Eye (tissue), 1 donor: ENCODE data around the gene ZNF627.
A peak's percentile ranks its signal among the peaks of the same experiment; 100 is the strongest.
"Not testable (repeated sequence)": the region's sequence is repeated elsewhere in the genome, so short reads cannot be mapped to it uniquely, and the experiment has no call there.

Source experiments
- DNase-seq: peaks from one replicate; pipeline ENCODE4 v3.0.0-alpha.2; 2015

ZNF627 gene

DNA sequence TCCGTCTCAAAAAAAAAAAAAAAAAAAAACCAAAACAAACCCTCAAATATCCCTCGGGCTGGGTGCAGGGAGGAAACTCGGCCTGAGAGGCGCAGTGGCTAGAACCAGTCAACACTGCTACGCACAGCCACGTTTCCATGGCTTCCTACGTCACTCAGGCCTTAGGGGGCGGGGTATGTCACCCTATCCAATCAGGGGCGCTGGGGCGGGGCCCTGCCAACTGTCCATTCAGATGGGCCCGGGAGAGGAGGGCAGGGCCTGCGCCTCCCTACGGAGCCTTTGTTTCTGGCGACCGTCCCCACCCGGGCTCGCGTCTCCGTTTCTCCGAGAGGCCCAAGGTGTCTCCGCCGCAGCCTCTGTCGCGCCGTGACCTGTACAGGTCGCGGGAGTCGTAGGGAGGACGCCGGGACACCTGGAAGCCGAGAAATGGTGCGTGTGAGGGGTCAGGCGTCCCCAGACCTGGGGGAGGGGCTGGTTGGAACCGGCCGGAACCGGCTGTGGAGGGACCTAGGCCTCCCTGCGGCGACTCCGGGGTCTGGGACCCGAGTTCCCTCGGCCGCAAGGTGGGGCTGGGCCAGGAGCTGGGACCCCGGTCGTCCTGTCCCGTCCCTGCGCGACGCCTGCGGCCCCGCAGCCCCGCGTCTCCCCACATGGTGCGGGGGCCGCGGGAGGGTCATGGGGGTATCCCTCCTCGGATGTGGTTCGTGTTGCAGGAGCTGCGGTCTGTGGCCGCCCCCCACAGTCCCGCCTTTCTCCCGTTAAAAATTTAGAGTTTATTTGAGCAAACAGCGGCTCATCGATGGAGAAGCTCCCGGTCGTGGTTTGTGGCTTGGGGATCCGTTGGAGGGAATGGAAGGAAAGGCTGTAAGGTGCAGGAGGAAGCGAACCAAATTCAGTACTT, at the start of gene ZNF627:
TSS of gene ZNF627 (plus strand) at position 282 of the 901 bp plus-strand sequence. CDS start at position 427, 145 bp downstream.
- peak; percentile 100 for DNase-seq

DNA sequence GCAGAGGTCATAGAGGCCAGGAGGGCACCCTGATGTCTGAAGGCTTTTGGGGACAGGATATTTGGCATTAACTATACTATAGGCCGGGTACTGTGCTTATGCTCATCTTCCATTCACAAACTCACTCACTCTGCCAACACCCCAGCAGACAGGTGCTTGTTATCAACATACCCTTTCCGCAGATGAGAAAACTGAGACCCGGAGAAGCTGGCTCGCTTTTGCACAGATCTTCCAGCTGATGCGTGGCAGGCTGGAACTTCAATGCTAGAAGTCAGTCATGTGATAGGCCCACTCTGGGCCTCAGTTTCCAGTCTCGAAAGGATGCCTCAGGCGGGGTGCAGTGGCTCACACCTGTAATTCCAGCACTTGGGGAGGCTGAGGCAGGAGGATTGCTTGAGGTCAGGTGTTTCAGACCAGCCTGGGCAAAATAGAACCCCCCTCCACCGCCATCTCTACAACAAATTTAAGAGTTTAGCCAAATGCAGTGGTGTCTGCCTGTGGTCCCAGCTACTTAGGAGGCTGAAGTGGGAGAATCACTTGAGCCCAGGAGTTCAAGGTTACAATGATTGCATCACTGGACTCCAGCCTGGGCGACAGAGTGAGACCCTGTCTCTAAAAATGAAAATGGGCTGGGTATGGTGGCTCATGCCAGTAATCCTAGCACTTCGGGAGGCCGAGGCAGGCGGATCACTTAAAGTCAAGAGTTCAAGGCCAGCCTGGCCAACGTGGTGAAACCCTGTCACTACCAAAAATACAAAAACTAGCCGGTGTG, 49.2 kb upstream of the ZNF627 start:
- no peak for DNase-seq

GRCh38 chr19:11549386-11549953, 47.8 kb upstream of the ZNF627 start:
- no peak for DNase-seq

GRCh38 chr19:11550265-11550664, 47.0 kb upstream of the ZNF627 start:
- DNase-seq = no peak

GRCh38 chr19:11551603-11552235, 45.6 kb upstream of the ZNF627 start:
- no peak for DNase-seq

GRCh38 chr19:11552666-11553372, 44.5 kb upstream of the ZNF627 start:
- DNase-seq = no peak

DNA sequence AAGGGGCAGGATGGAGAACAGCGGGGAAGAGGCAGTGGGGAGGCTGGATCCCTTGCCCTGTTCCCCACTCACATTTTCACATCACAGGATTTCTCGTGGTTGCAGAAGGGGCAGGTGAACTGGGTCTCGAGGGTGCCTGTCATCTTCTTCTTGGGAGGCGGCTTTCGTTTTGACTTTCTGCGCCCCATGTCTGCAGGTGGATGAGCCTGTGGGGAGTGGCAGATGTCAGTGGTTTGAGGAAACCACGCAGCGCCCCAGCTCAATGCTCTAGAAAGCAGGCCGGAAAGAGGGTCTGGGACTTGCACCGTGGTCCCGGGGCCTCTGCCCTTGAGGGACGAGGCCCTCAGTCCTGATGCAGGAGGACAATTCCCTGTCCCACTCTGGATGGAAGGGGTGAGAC, 43.1 kb upstream of the ZNF627 start:
- DNase-seq = no peak

- no peak for DNase-seq
These were observed 42.0 kb upstream of the ZNF627 start for GRCh38 chr19:11555246-11555645.

- DNase-seq = no peak
These were observed 40.5 kb upstream of the ZNF627 start for GRCh38 chr19:11556634-11557420.

- peak; percentile 99 for DNase-seq
These were observed 38.1 kb upstream of the ZNF627 start, which contains the start of gene ELOF1 for GRCh38 chr19:11558881-11559828. Gene ELOF1, minus strand, starts transcription at chr19:11559230. Its CDS starts 4,883 bp downstream, at chr19:11554347.

DNA sequence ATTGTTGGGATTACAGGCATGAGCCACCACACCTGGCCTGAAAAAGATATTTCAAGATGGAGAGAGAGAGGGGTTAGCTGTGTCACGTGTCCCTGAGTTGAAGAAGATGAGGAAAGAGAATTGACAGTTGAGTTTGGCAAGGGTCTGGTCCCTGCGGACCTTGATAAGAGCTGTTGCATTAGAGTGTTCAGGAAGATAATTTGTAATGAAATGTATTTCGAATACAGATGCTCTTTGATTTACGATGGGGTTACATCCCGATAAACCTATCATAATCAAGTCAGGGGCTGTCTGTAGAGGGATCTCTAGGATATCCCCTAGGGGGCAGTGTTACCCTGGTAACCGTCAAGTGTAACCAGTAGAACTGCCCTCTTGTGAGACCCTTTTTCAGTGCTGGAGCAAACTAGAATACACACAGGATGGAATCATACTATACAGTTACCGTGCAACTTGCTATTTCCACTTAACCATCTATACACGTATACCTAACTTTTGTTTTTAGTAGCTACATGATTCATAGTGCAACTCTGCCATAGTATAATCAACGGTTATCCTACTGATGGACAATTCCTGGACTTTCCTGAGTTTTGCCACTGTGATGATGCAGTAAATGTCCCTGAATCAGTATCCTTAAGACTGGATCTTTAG, 36.8 kb upstream of the ZNF627 start:
- peak; percentile 87 for DNase-seq

DNA sequence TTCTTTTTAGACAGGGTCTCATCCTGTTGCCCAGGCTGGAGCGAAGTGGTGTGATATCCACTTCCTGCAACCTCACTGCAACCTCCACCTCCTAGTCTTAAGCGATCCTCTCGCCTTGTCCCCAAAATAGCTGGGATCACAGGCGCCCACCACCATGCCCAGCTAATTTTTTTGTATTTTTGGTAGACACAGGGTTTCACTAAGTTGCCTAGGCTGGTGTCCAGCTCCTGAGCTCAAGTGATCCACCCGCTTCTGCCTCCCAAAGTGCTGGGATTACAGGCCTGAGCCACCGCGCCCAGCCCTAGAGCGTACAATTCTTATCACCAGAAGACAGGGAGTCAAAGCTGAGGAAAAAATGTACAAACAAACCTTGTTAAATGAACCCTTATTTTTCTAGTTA, 33.8 kb upstream of the ZNF627 start:
- no peak for DNase-seq

- DNase-seq = not testable (repeated sequence)
These were observed 33.0 kb upstream of the ZNF627 start for GRCh38 chr19:11564082-11564807.

DNA sequence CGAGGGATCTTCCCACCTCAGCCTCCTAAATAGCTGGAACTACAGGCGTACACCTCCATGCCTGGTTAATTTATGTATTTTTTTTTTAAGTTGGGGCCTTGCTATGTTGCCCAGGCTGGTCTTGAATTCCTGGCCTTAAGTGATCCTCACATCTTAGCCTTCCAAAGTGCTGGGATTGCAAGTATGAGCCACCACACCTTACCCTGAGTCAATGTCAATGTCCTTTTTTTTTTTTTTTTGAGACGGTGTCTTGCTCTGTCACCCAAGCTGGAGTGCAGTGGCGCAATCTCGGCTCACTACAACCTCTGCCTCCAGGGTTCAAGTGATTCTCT, 31.7 kb upstream of the ZNF627 start:
- DNase-seq = not testable (repeated sequence)

GRCh38 chr19:11566164-11566563, 31.1 kb upstream of the ZNF627 start:
- DNase-seq = no peak

- DNase-seq = peak; percentile 79
These were observed 27.2 kb upstream of the ZNF627 start for GRCh38 chr19:11570039-11570462.

DNA sequence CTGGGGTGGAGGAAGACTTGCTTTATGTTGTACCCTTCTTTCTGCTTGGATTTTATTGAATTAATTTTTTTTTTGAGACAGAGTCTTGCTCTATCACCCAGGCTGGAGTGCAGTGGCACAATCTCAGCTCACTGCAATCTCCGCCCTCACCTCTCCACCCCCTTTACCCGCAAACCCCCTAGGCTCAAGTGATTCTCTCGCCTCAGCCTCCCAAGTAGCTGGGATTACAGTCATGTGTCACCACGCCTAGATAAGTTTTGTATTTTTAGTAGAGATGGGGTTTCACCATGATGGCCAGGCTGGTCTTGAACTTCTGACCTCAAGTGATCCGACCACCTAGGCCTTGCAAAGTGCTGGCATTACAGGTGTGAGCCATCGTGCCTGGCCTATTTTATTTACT, 23.9 kb upstream of the ZNF627 start:
- not testable (repeated sequence) for DNase-seq

DNA sequence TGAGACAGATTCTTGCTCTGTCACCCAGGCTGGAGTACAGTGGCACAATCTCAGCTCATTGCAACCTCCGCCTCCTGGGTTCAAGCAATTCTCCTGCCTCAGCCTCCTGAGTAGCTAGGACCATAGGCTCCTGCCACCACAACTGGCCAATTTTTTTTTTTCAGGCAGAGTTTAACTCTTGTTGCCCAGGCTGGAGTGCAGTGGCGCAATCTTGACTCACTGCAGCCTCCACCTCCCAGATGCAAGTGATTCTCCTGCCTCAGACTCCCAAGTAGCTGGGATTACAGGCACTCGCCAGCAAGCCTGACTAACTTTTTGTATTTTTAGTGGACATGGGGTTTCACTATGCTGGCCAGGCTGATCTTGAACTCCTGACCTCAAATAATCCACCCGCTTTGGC, 23.5 kb upstream of the ZNF627 start:
- DNase-seq = not testable (repeated sequence)

DNA sequence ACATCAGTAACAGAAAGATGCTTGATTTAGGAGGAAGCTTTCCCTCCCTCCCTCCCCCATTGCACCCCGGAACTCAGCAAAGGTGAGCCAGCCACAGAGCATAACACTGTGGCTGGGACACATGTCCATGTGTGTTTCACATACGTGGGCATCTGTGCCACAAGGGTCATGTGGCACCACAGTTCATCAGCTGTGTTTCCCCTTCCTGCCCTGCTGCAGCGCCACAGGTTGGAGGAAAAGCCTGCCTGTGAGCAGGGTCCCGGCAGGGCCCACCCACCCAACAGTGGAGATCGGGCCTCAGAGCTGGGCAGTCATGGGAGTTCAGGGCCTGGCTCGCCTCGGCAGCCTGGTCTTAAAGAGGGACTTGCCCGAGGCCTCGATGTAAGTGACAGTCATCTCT, 22.6 kb upstream of the ZNF627 start:
- DNase-seq = no peak
